AG04450 (cell line): ENCODE data around the gene CCL11. TPM values are rescaled to one million over a fixed set of nuclear protein-coding genes. Genes with fewer than 3 reads are reported as not detected.

Source experiments
- CTCF ChIA-PET: fragments of 300-600, 350-600 bp; formaldehyde crosslinking; extraction: SDS; loops from one replicate; lab custom pipeline; 2022; ENCODE audit warnings: antibody characterized with exemption, inconsistent platforms; lab: Charles Lee
- POLR2A ChIA-PET: fragments of 350-600 bp; formaldehyde crosslinking; extraction: SDS; loops from one replicate; lab custom pipeline; 2021; ENCODE audit warnings: antibody characterized with exemption, inconsistent platforms; lab: Yijun Ruan, JAX
- DNase-seq: peaks from one replicate; pipeline ENCODE4 v3.0.0-alpha.2; 2011; ENCODE audit warnings: low read depth, low spot score
- H3K27ac ChIP-seq: one replicate; pipeline ENCODE4 v1.5.1; 2012; ENCODE audit warnings: low read depth, low read length, control low read depth
- H3K27me3 ChIP-seq: one replicate; pipeline ENCODE4 v1.6.0; 2012; ENCODE audit warnings: low read length; ENCODE audit not compliant: control insufficient read depth, insufficient read depth
- H3K4me3 ChIP-seq: 2 replicates; pipeline ENCODE4 v1.5.1; 2011; ENCODE audit warnings: mild to moderate bottlenecking, low read depth, low read length, control low read depth
- H3K9me3 ChIP-seq: 2 replicates; pipeline ENCODE4 v1.5.1; 2012; ENCODE audit warnings: low read length; ENCODE audit not compliant: control insufficient read depth, insufficient read depth
- polyA plus RNA-seq: library from polyadenylated mRNA; depleted of rRNA; stranded (reverse); fragments of >200 nt; gene quantifications from 2 replicates; pipeline ENCODE4 v1.2.3, GENCODE V29; 2011
- TF ChIP-seq, protein P1 (sequence below): IDR thresholded peaks from 2 replicates; pipeline ENCODE4 v1.5.1; 2011; ENCODE audit warnings: low read depth, low read length, control low read depth, inconsistent platforms

The CCL11 gene
- polyA plus RNA-seq, 1 experiment = 0.73 TPM

DNA sequence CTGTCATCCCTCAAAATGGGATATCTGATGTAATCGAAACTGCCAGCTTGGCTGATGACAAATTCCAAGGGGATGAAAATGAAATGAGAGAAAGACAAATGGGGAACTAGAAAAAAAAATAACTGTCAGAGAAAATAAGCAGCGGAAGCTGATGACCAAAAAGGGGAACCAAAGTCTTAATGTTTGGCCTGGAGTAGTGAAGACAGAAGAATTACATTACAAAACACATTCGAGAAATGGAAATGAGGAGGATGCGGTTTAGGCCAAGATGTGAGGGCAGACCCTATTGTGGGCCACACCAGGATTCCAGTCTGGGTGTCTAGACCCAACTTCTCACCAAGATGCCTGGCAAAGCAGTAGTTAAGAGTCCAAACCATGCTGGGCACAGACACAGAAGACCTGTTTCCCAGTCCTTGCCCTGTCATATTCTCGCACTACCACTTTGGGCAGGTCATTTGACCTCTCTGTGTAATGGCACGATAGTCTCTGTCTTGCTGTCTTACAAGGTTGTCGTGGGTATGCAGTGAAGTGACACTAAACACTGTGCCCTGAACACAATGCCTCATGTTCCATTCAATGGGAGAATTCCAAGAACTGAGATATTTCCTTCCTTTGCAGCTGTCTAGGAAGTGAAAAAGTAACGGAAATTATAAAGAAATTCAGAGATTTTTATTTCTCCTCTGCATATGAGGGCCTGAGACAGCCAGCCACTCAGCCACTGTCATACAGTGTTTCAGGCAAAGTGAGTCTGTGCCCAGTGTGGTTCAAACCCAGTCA is 42.8 kb upstream of the CCL11 start:
- Histone ChIP-seq H3K9me3 (no peaks in the 10 kb centered on the region), H3K27me3 (no peaks in the 10 kb centered on the region), H3K27ac (no peak overlapping the region), H3K4me3 (no peak overlapping the region)
- CTCF ChIA-PET = interaction anchor here (0.5 to 3.5 kb wide), 3 partner anchors 42 to 463 kb away, joined by 3 to 24 read pairs (median 4); no protein-coding TSS in a partner anchor
- TF ChIP-seq, protein P1, sequence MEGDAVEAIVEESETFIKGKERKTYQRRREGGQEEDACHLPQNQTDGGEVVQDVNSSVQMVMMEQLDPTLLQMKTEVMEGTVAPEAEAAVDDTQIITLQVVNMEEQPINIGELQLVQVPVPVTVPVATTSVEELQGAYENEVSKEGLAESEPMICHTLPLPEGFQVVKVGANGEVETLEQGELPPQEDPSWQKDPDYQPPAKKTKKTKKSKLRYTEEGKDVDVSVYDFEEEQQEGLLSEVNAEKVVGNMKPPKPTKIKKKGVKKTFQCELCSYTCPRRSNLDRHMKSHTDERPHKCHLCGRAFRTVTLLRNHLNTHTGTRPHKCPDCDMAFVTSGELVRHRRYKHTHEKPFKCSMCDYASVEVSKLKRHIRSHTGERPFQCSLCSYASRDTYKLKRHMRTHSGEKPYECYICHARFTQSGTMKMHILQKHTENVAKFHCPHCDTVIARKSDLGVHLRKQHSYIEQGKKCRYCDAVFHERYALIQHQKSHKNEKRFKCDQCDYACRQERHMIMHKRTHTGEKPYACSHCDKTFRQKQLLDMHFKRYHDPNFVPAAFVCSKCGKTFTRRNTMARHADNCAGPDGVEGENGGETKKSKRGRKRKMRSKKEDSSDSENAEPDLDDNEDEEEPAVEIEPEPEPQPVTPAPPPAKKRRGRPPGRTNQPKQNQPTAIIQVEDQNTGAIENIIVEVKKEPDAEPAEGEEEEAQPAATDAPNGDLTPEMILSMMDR = no peak
- POLR2A ChIA-PET = interaction anchor here (1.6 kb wide), 1 partner anchor 9 kb away, joined by 4 read pairs; no protein-coding TSS in a partner anchor
- no peak for DNase-seq

DNA sequence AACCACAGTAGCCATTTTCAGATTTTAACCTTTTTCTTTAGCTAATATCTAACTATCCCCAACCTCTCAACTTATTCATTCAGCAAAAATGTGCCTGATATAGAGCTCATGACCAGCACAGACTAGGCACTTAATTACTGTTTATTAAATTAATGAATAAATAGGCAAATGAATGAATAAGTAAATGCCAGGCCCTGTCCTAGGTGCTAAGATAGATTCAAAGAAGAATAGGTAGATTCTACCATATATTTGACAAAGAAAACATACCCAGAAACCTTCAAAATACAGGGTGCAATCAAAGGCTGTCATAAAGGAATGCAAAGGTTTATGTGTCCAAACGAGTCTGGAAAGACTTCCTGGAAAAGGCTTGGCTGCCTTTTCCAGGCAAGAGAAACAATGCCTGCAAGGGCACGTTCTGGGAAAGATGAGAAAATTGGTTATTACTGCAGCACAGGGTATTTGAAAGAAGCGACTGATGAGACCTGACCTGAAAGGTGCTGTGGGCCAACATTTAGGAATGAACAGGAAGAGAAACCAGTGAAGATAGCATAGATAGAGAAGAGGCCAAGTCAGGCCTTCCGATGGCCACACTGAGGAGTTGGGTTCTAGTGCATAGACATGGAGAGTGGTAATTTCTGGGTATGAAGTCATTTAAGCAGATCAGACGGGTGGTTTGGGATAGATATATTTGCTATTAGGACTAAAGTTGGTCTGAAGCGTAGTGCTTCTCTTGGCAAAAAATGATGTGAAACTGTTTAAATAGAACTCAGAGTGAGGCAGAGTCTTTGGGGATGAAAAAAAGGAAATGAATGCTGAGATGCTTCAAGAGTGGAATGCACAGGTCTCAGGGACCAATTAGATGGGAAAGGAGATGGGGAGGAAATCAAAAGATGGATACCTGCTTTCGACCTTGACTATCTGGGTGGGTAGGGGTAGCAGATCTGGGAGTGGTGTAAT is 41.9 kb upstream of the CCL11 start:
- no peak for DNase-seq
- CTCF ChIA-PET = interaction anchor here (0.5 to 3.5 kb wide), 2 partner anchors 43 to 118 kb away, joined by 3 to 24 read pairs; no protein-coding TSS in a partner anchor
- POLR2A ChIA-PET = no interaction called here
- Histone ChIP-seq H3K27ac (no peak overlapping the region), H3K9me3 (no peaks in the 10 kb centered on the region), H3K27me3 (no peaks in the 10 kb centered on the region), H3K4me3 (no peak overlapping the region)
- TF ChIP-seq, protein P1 = no peak

DNA sequence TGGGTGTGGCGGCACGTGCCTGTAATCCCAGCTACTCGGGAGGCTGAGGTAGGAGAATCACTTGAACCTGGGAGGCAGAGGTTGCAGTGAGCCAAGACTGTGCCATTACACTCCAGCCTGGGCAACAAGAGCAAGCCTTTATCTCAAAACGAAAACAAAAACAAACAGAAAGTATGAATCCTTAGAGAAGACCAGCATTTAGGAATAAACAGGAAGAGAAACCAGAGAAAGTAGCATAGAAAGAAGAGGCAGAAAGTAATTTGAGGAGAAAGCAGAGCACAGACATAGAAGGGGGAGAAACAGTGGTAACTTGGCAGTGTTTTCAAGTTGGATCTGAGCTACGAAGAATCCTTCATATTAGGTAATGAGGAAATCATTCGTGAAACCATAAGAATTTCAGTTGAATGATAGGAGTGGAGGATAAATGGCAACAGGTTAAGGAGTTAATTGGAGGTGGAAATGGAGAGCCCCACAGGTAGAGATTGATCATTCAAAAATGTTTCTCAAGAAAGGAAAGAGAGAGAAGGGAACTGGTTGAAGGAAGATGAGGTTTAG is 40.1 kb upstream of the CCL11 start:
- POLR2A ChIA-PET = no interaction called here
- Histone ChIP-seq H3K9me3 (no peaks in the 10 kb centered on the region), H3K4me3 (no peak overlapping the region), H3K27ac (no peak overlapping the region), H3K27me3 (no peaks in the 10 kb centered on the region)
- CTCF ChIA-PET = interaction anchor here (1.4 to 1.5 kb wide), 2 partner anchors 45 to 116 kb away, joined by 5 read pairs; no protein-coding TSS in a partner anchor
- DNase-seq = no peak
- TF ChIP-seq, protein P1 = no peak

DNA sequence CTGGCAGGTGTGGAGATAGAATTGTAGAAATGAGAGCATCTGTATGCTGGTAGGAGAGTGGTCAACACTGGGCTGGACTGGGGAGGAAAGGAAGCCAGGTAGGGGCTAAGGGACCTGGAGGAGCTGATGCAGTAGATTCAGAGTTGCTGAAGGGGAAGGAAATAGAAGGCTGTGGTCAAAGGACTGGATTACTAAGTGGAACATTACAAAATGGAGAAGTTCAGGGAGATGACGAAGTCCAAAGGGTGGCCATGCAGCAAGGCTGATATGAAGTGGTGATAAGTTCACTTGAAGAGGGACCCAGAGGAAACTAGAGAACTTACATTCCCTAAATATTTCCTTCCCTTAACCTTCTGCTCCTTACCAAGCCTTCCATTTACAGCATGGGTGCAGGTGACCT is 39.1 kb upstream of the CCL11 start:
- ChIA-PET POLR2A (no interaction called here), CTCF (interaction anchor here (1.4 to 1.5 kb wide), 2 partner anchors 46 to 115 kb away, joined by 5 read pairs; no protein-coding TSS in a partner anchor)
- TF ChIP-seq, protein P1 = no peak

More for the DNA sequence above, 39.1 kb upstream of the CCL11 start:
- no peak overlapping the region for H3K27ac ChIP-seq
- no peak for DNase-seq
- H3K9me3 ChIP-seq = no peaks in the 10 kb centered on the region
- H3K4me3 ChIP-seq = no peak overlapping the region
- no peaks in the 10 kb centered on the region for H3K27me3 ChIP-seq
